RKO (cell line): ENCODE results near the gene NRXN3.

Experiments
- DNase-seq: peaks from one replicate; pipeline ENCODE4 v3.0.0-alpha.2; 2016; ENCODE audit warnings: low spot score

Gene NRXN3

DNA sequence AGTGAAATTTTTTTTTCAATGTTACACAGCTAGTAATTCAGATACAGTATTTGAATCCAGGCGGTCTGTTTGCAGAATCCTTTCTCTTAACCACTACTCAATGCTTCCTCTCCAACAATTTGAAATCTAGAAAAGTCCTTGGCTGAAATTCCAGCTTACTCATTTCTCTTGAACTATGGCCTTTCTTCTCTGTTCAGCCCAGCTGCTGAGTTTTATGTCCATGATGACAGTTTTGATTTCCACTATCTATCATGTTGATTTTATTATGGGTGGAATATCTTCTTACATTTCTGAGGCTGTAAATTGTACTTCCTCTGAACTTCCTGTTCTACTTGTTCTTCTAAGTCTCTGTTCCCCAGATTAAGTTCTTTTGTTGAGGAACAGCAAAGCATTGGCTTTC is 1725.8 kb downstream of the NRXN3 start:
- no peak for DNase-seq

DNA sequence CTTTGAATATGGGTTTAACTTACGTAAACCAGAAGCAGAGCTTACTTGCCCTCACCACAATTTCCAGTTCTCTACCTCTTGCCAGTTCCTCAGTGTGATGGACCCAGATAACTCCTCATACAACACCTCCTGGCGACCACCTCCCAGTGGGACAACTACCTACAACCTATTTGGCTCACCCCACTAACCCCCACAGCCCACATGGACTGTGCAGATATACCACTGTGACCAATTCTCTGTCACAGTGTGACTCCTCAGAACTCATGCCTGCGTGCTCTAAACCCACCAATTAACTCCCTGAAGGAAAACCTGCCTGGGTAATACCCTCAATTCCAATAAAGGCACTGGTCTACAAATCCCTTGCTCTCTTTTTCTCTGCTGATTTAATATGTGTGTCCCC is 1729.4 kb downstream of the NRXN3 start:
- no peak for DNase-seq

DNA sequence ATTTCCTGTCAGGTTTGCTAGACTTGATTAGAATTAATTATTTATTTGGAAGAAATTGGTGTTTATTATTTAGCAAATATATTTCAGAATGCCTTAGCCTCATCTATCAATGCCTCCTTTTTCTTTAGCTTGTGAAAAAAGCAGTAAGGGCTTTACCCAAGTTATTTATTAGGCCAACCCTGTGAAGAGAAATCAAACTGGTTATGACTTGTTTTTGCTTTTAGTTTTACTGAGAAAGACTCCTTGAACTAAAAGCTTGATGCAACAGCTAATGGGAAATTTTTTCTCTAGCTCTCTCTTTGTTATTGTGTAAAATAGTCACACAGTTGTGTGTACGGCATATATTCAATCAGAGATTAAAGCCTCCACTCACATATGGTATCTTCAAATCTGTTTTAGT is 1734.3 kb downstream of the NRXN3 start:
- DNase-seq: no peak

- no peak for DNase-seq
Measured at GRCh38 chr14:79906994-79907393, 1736.8 kb downstream of the NRXN3 start.

GRCh38 chr14:79910086-79910485 is 1739.9 kb downstream of the NRXN3 start:
- no peak for DNase-seq

GRCh38 chr14:79911744-79912143 is 1741.6 kb downstream of the NRXN3 start:
- no peak for DNase-seq

- DNase-seq: no peak
Measured at GRCh38 chr14:79914595-79914994, 1744.4 kb downstream of the NRXN3 start.

DNA sequence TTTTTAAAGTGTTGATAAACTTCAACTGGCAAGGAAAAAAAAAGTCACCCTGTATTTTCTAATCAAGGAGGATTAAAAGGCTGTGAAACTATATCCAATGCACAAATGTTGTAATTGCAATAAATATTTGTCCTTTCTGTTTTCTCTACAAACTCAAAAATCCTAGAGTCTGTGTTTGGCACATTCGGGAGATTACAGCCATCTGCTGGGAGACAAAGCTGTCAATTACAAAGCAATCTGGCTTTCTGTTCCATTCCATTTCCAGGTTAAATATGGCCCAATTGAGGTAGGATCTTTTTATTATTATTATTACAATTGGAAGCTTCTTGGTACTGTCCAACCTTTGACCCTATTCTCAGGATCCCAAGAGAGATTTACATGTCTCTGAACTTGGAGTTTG is 1745.2 kb downstream of the NRXN3 start:
- DNase-seq: no peak

DNA sequence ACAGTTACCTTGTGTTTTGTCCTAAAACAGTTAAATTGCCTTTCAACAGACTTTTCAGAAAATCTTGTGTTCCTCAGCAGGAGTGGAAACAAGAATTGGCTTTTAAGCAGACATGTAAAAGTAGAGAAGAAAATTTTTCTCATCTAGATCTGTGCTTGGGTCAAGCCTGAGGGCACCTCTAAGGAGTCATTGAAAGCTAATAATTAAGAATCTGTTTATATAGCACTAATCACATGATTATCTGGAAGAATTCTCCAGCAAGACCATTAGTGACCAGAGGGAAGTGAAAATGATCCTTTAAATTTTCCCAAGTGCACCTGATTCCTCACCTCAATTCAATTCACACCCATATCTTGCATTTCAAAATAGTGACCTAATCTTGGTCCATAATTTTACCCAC is 1746.1 kb downstream of the NRXN3 start:
- DNase-seq: no peak

GRCh38 chr14:79916892-79917291 is 1746.7 kb downstream of the NRXN3 start:
- no peak for DNase-seq
